Activated CD4-positive, alpha-beta T cell treated with anti-CD3 and anti-CD28 coated beads, Interleukin-2, amount 50 U/mL, for 48 hours (primary cell): Measurements from ENCODE around the gene ZNF521.

Experiments
- DNase-seq, 2 experiments: peaks; one replicate each; pipeline ENCODE4 v3.0.0-alpha.2; 2020

ZNF521 gene

DNA sequence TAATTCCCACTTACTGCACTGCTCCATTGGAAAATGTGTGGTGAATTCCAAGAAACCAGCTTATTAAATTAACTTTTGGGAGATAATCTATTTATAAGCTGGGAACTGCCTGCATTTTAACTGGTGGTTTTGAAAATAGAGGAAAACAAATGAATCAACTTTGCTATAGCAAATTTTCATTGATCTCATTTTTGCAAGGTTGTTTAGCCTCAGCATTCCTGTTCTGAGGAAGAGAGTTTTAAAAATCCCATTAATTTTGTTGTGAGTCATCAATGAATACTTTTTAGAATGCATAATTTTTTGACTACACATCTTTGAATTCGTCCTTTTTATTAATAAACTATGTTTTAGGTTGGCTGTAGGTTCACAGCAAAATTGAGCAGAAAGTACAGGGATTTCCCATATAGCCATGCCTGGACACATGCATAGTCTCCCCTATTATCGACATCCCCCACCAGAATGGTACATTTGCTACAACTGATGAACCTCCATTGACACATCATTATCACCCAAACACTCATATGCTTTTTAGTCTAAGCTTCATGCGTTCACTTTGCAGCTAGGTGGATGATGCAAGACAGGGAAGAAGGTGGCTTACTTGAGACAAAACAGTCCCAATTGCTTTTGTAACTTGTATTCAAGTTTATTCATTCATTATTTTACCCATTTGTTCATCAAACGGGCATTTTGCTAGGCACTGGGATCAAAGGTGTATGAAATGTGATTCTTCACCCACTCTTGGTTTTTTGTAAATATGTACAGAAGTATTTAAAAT lies 106.9 kb downstream of the ZNF521 start:
- DNase-seq: no peak

DNA sequence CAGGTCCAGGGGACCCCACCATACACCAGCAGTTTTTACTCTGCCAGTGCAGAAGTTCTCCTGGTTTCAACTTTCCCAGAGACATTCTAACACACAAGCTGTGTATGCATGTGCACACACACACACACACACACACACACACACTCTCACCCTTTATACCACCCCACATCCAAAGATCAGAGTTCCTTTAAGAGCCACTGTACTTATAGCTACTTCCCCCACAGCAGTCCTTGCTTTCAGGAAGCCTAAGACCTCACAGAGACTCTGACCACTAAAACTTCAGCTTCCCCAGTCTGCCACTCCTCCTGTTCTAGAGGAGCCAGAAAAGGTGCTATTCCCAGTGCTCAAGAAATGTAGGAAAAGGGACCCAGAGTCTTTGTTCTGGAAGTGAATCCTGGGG lies 107.8 kb downstream of the ZNF521 start:
- DNase-seq: no peak

DNA sequence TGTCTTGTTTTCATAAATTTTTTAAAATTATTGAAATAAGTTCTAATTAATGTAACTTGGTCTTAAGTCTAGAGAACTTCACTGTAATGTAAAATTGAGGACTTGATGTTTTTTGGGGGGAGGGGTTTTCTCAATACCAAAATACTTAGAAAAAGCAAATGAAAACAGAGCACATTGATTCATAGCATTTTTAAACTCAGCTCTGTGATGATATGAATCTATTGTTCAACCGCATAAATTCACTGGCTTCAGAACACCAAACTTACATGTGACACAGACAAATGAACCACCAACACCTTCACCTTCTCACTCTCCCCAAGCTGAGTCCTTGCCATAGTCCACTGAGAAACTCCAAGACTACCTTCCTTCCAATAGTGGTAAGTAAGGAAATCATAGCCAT lies 108.2 kb downstream of the ZNF521 start:
- DNase-seq: no peak

DNA sequence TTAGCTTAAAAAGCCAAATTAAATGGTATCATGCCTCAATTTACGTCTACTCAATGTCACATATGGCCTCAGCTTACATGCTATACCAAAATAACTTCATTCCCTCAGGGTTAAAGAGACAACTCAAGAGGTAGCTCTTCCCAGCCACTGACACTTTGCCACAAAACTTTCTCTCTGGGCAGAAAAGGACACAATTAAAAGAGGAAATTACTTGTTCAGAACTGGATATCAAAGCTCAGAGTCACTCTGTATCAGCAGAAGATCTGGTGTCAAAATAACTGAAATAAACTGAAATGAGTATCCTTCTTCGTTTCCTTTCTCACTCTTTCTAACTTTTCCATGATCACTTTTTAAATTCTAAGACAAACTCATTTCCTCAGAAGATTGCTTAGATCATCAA lies 108.7 kb downstream of the ZNF521 start:
- DNase-seq: no peak

DNA sequence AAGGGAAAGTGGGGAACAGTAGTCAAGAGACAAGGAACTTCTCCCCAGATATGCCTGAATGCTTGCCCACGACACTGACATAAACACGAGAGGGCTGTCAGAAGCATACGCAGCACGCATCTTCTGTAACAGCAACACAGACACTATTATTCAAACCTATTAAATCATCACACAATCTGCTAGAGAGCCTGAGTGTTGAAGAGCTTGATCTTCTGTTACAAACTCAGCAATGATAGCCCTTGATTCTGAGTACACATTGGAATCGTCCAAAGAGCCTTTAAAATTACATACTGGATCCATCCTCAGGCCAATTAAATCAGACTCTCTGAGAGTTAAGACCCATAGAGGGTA lies 111.6 kb downstream of the ZNF521 start:
- no peak for DNase-seq

DNA sequence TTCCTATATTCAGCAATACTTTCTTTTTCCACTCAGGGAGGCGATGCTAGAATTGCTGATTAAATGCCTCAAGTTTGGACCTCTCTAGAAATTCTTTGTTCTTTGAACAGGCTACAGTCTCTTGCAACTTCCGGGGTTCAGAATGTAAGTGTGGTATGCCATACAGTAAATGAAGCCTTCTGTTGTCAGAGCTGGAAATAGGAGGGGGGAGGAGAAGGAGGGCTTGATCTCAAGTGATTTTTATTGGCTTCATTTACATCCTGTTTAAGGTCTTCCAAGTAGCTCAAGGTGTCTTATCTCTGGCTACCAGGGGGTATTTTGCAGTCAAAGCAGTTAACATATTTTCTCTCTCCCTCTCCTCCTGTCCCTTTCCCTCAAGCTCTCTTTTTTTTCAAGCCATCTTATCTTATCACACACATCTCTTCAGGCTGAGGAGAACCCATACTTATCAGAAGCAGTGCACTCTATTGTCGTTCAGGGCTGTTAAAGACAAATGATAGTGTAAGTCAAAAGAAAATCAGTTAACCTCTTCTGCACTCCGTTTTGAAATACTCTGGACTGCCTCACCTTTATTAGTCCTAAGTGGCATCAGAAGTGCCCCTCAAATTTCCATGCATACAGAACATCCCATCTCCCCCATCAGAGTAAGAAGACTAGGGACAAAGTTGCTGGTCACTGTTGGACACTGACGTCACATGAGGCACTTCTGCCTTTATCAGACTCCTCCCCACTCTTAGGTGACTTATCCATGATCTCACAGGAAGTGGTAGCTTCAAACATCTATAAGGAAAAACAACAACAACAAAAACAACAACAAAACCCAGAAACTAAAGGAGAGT lies 112.2 kb downstream of the ZNF521 start:
- DNase-seq: no peak

DNA sequence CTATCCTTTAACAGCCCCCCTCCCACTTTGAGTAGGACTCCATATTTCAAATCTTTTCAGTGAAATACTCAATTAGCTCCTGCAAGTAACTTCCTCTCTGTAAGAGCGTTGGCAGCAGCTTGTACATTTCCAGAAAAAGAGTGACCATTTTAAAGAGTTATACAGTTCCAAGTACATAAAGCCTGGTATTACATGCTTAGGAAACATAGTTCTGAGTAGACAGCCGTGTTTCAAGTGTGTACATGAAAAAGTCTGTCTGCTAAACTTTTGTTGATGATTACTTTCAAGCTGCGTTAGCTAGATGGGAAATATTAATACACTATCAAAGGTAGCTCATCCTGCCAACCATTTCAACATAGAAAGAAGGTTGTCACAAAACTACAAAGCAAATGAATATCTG lies 112.8 kb downstream of the ZNF521 start:
- no peak for DNase-seq

DNA sequence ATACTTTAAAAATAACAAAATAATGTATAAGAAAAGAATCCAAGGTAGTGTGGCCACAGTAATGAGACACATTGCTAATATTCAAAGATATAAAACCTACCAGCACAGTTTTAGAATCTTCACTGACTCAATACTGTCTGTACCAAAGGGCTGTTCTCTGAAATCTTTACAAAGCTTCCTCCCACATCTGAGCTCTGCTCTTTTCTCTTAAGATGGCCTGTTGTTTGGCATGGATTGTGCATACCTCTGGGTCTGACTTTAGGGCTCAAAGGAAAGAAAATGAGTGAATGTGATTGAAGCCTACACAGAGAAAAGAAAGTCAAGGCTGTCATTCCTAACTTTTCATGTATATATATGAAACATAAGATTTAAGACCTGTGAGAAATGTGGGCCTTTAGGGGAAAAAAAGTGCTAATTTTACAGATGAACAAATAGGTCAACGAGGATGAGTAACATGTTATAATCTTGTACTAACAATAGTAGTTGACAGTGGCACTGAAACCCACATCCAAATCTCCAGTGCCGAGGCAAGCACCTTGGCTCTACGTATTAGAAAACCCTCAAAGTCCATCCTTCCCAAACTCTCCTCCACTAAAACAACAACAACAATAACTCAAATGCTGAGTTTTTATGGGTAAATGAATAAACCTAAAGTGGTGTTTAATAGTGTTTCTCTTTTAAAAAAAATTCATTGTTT lies 114.2 kb downstream of the ZNF521 start:
- no peak for DNase-seq

DNA sequence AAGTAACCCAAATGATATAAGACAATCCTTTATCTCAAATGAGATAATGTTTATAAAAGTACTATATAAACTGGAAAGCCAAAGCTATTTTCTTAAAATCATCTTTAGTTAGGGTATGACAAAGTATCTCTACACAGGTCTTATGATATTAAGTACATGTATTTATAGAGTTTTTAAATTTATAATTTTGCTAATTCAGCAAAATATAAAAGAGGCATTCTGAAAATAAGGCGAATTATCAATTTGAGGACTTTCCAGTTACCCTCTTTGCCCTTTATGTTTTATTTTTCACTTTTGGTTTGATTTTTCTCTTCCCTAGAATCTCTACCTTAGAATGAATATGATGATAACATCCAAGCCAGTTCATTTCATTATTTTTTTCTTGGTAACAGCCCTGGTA lies 115.2 kb downstream of the ZNF521 start:
- DNase-seq: no peak

DNA sequence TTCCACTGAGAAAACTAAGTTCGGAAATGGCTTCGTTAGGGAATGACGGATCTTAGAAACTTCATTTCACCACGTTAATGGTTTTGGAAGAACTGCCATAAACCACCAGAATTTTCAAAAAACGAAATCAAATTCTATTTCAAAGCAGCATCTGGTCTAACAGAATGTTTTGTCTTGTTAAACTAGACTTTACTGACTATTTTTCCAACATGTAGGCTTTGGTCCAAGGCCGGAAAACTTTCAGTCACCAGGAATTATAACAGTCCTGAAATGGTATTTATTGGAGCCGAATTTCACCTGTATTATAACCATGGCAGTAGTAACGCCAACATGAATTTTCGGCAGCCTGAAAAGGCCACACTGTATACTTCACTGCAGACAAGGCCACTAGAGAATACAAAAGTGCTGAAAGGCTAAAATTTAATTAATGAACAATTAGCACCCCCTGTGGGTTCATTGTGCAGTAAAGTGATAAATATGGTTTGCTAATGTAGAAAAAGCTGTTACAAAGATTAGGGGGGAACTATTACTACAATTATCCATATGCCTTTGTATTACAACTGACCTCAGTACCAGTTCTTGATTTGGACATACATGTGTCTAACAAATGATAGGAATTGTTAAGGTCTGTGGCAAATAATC lies 116.4 kb downstream of the ZNF521 start:
- DNase-seq: no peak

DNA sequence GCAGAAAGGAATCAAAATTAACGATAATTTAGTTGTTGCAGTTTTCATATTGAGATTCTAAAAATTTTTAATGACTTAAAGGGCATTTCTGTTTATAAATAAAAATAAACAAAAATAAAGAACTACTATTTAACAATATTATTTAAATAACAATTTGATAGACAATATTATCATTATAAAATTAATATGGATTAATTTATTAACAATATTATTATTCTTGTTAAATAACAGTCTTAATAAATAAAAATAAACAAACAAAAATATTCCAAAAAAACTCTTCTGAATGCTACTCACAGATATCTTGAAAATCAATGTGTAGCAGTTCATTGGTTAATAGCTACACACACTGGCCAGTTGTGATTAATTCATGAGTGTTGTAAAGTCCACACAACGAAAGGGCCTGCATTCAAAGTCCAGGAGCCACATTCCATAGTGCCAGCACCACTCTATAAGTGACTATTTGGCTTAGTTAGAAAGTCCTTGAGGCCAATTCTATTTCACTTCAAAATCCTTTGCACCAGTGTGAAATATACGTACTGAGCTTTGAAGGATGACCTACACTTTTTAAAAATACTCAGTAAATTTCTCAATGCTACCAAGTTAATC lies 117.1 kb downstream of the ZNF521 start:
- no peak for DNase-seq

DNA sequence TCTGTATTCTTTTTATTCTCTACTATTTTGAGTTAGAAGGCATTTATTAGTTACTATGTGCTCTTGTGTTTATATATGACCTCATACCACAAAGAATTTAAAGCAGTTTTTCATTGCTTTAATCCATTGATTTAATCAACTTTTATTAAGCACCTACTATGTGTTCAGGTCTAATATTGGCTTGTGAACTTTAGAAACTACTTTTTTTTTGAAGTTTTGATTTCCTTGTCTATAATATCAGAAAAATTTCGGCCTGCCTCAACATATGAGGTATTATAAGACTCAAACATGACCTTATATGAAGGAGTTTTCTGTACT lies 117.7 kb downstream of the ZNF521 start:
- DNase-seq: no peak

DNA sequence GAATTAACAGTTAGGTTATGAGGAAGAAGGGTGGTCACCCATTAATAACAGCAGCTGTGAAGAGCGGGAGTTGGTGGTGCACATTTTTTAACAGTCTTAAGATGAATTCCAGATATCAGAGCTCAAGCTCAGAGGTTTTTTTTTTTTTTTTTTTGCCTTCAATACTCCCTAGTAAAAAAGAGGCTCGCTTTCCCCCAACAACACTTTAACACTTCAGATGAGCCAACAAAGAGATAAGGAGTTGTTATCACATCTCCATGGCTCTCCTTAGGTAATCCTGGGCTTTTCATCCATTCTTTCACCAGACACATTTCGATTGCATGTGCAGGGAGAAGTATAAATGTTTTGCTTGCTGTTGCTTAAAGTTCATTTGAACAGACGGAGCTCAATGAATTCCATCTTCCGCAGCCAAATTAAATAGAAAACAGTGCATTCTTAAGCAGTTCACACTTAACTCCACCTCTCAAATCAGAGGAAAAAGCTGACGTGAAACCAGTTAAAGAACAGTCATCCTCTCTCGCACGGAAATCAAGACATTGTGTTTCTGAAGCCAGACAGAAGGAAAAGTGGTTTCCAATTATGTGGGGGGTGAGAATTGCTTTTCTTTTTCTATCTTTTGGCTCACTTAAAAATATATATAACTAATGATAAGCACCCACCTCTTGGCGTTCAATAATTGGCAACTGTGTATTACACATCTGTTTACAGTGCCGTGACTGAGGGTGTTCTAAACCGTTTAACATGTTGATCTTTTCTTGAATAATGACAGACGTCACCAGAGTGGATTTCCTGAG lies 118.2 kb downstream of the ZNF521 start:
- DNase-seq: no peak

DNA sequence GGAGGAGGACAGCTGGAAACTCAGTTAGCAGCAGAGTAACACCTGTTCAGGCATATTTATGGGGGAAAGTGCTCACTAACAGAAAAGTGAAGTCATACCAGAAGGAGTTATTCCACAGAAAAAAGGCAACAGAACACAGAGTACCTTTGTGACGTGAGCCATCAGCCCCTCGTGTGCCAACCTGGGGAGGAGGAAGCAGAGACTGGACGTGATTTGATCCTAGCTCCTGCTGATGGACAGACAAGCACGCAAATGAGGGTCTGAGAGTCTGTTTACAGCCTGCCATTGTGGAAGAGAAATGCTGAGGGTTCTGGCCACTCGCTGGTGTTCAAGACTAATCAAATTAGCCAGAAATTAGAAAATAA lies 120.7 kb downstream of the ZNF521 start:
- no peak for DNase-seq

DNA sequence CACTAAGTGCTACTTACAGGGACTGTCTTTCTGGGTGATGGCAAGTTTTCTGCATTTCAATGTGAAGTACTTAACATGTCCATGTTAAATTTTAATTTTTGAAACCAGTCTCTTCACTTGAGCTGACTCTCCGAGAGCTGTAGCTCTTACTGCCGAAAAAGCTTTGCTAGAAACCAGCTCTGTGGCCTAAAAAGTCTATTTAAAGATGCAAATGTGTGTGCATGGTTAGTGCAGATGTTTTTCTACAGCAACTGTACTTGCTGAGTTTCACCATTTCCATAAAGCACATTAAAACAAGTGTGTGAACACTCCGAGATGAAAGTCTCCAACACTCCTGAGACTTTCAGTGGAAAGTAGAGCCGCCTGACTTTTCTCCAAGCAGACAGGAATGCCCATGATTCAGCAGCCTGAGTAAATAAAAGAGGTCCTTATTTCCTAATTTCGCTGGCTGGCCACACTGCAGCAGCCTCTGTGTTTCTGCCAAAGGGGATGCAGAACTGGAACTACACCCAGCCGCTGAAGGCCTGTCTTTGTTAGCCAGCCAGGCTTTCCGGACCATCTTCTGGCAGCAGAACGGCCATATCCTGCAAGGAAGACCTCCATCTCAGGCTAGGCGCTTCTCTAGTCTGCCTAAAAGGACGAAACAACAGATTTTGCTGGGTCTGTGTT lies 121.2 kb downstream of the ZNF521 start:
- DNase-seq: no peak

DNA sequence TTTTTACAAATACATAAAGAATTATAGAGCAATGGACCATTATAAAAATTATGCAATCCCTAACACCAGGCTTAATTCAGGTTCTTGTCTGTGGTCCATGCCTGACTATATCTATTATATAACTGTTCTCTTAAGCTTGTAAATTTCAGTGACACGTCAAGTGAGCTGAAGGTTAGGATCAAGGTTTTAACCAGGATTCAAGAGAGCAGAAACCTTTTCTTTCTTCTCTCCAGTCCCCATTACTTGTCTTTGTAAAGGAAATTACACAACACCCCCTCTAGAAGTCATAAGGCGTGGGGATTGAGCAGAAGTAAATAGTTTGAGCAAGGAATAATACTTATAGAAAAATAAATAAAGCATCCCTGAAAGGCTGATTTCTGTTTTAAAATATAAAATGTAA lies 122.0 kb downstream of the ZNF521 start:
- no peak for DNase-seq

DNA sequence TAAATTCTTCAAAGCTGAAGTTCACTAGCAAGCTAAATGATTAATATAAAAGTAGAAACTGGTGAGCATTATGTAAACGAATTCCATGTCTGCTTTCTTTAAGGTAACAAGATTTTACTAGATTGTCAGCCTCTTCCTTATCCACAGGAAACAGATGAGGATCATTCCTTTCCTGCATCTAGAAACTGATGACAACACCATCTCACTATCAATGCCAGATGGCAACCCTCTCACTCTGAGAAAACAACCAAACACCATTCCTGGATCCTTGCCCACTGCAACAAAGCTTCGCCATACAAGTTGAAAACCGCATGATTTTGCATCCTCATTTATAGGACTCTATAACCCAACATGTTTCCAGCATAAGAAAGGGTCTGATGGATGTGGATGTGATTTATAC lies 122.9 kb downstream of the ZNF521 start:
- no peak for DNase-seq

DNA sequence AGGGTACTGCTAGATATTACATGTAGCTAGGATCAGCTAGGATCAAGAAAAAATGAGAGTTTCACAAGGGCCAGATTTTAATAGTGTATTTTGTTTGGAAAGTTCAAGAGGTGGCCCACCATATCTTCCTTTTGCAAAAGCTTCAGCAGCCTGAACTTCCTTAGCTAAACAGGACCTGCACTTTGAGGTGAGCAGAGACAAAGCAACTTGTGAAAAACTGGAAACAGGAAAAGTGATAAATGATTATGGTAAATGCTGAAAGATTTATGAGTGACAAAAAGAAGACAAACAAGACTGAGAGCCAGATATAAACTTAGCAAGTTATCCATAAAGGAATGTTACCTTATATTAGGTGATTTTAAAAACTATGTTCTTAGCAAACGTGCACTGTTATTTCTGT lies 123.6 kb downstream of the ZNF521 start:
- no peak for DNase-seq

DNA sequence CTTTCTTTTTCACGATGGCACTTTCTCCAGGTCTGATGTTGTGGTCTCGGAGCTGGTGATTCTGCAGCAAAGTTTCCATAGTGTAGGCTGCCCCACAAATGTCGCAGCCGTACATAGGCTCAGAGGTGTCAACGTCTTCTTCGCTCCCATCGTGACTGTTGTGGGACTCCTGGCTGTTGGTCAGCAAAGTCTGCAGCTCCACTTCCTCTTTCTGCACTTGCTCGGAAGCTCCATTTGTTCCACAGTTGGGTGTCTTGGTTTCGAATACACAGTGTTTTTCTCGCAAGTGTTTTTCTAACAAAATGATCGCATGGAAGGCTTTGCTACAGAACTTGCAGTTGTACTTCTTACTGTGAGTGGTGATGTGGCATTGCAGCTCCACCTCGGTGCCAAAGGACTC lies 126.8 kb downstream of the ZNF521 start:
- no peak for DNase-seq

DNA sequence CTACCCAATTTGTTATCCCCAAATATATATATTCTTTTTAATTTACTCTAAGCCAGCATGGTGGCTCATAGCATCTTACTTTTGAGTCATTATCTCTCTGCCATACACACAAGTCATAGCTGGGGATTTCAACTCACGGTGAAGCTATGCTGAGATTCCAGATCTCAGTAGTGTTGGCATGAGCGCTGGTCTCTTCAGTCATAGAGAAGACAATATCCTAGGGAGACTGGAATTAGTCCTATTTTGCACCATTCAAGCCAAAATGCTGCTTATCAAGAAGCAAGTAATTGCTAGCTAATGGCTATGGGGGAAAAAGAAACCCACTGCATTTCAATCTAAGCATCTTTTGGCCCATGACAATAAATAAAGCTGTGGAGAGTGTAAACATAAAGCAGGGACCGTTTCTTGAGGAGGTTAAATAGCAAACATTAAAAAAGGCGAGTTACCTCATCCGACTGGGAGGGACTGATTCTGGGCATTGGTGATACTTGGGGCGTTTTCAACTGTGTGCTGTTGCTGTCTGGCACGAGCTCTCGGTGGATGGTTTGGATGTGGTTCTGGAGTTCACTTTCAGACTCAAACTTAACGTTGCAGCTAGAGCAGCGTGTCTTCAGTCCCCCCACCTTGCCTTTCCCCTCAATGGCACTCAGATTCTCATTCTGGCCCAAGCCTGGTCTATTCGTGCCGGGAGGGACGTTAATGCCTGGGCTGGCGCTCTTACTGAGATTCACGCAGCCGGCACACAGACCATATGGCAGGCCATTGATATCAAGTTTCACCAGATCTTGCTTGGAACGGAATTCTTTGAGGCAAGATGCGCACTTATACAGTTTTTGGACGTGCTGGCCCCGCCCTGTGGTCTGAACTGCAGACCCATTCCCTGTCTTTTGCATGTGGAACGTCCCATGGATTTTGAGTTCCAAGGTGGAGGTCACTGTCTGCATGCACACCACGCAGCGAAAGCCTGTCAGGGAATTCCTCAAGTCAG lies 127.8 kb downstream of the ZNF521 start:
- DNase-seq: no peak

DNA sequence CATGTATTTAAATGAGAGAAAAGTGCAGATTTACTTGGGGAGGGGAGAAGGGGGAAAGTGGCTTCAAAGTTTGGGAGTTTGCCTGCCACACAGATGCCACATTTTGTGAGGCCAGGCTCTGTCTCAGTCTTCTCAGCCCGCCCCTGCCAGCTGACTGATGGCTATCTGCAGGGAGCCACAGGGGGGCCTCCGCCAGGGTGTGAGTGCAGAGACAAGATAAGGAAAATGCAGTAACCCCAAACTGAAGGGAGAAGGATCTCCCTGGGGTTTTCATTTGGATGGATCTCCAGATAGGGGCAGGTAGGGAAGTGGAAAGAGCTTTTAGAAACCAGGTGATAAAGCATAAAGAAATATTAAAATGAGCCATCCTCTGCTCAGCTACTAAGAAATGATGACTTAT lies 128.8 kb downstream of the ZNF521 start:
- no peak for DNase-seq
